SIG-M5 treated with dmso at 0.1 percent for 504 hours (cell line): ENCODE data around the gene FRS2.

ENCODE experiments used
- DNase-seq: peaks from one replicate; lab custom pipeline; 2025; ENCODE audit not compliant: unreplicated experiment; lab: John Stamatoyannopoulos, UW

The FRS2 gene

DNA sequence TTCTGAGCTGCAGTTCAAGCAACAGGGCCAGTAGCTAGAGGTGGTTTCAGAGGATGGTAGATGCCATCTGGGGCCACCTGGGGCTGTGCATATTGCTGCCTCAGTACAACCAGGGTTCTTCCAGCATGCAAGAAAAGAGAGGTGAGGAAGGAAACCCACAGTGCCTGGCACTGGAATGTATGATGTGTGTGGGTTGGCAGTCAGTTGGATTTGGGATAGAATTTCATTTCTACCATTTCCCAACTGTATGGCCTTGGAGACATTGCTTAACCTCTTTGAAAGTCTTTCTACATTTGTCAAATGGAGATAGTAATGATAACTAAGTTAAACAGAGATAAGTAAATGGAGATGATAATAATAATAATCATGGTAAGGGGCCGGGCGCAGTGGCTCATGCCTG lies 150.7 kb downstream of the FRS2 start:
- no peak for DNase-seq

DNA sequence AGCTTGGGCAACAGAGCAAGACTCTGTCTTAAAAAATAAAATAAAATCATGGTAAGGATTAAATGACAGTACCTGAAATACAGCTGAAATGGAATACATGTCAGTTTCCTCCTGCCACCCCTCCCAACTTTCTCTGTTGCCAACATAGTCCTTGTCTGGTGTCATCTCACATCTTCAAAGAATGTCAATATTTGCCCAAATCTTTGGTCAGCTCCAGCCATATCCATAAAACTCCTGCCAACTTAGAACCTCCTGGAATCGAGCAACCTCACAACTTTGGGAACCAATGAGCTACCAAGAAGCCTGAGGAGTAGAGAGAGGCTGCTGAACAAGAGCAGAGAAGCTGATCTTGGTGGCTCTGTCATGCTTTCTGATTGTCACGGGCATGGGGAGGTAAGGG lies 151.4 kb downstream of the FRS2 start:
- no peak for DNase-seq

DNA sequence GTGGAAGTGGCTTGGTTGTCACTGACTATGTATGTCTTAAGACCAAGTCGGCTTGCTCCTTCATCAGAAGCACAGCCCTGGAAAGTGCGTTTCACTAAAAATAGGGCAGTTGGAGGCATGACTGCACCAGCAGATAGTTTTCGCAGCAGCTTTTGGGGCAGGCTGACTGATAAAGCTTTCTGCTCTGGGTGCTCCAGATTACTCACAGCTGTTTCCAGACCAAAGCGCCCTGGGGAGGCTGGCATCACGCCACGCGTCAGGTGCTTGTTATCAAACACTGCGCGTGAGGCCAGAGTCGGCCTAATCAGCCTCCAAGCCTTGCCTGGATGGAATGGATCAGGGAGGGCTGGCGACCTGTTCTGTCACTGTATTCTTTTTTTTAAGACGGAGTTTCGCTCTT lies 153.8 kb downstream of the FRS2 start:
- no peak for DNase-seq

DNA sequence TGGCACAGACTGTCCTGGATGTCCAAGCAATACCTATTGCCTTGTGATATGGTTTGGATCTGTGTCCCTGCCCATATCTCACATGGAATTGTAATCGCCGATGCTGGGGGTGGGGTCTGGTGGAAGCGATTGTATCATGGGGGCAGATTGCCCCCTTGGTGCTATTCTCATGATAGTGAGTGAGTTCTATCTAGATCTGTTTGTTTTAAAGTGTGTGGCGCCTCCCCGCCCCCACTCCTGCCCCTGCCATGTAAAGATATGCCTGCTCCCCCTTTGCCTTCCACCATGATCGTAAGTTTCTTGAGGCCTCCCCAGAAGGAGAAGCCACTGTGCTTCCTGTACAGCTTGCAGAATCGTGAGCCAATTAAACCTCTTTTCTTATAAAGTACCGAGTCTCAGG lies 157.3 kb downstream of the FRS2 start:
- DNase-seq = no peak
